Calu3 (cell line): ENCODE measurements around the gene SGSM1. TPM values are rescaled to one million over a fixed set of nuclear protein-coding genes. Genes with fewer than 3 reads are reported as not detected.

Source experiments
- BruUV-seq: library from RNA; stranded (reverse); fragments of 400-500 nt; replicated peaks from 2 replicates; lab custom pipeline; 2021; lab: Mats Ljungman, UMichigan
- CTCF ChIA-PET: fragments of 300-600 bp; sonication (Branson Sonifier 250); formaldehyde crosslinking; loops from one replicate; lab custom pipeline; 2022; ENCODE audit warnings: antibody characterized with exemption; lab: Charles Lee
- DNase-seq: peaks from one replicate; pipeline ENCODE4 v3.0.0; 2022
- H3K27ac Mint-ChIP-seq: one replicate; pipeline ENCODE4 v1.8.0; 2022; ENCODE audit warnings: mixed read lengths; ENCODE audit not compliant: unreplicated experiment
- H3K27me3 Mint-ChIP-seq: one replicate; pipeline ENCODE4 v1.8.0; 2022; ENCODE audit warnings: mixed read lengths; ENCODE audit not compliant: unreplicated experiment
- H3K36me3 Mint-ChIP-seq: one replicate; pipeline ENCODE4 v1.8.0; 2022; ENCODE audit warnings: mild to moderate bottlenecking, moderate library complexity, mixed read lengths; ENCODE audit not compliant: insufficient read depth, unreplicated experiment
- H3K4me1 Mint-ChIP-seq: one replicate; pipeline ENCODE4 v1.8.0; 2022; ENCODE audit warnings: mild to moderate bottlenecking, low read depth, mixed read lengths; ENCODE audit not compliant: unreplicated experiment
- H3K4me3 Mint-ChIP-seq: one replicate; pipeline ENCODE4 v1.8.0; 2022; ENCODE audit warnings: mild to moderate bottlenecking, low read depth, moderate library complexity, mixed read lengths; ENCODE audit not compliant: unreplicated experiment
- H3K9me3 Mint-ChIP-seq: one replicate; pipeline ENCODE4 v1.8.0; 2022; ENCODE audit warnings: low read depth, mixed read lengths; ENCODE audit not compliant: unreplicated experiment
- CTCF ChIP-seq: fragments of 200-600 bp; IDR thresholded peaks from one replicate; pipeline ENCODE4 v1.8.0; 2022; ENCODE audit warnings: antibody characterized with exemption; ENCODE audit not compliant: unreplicated experiment
- intact Hi-C: fragments of 100-400 bp; cut with micrococcal nuclease; formaldehyde crosslinking; loops from one replicate; pipeline ENCODE4 v1.10.0; 2022; ENCODE audit not compliant: unreplicated experiment
- total RNA-seq: library from RNA; stranded (reverse); gene quantifications from 2 replicates; pipeline ENCODE4 v1.2.3, GENCODE V29; 2022

The SGSM1 gene
- total RNA-seq, 1 experiment from 2014 or later = 0.07 TPM

GRCh38 chr22:24976442-24977218 is 170.6 kb downstream of the SGSM1 start:
- Mint-ChIP-seq H3K27me3 (no peaks in the 10 kb centered on the region), H3K36me3 (no peaks in the 10 kb centered on the region), H3K4me1 (peaks cover 8% of the 10 kb centered on the region), H3K9me3 (no peaks in the 10 kb centered on the region), H3K4me3 (no peak overlapping the region), H3K27ac (no peak overlapping the region)
- no TSS peak for BruUV-seq
- no peak for DNase-seq
- CTCF ChIA-PET = no interaction called here
- intact Hi-C loops = no loop called here
- no peak for TF ChIP-seq CTCF

Other genes starting within 250 kb of the SGSM1 start
- 14.4 and 14.5 TPM in 2 replicates for gene LRRC75B, start 213.1 kb upstream of the SGSM1 start, total RNA-seq
- gene GGT1, start 203.0 kb upstream of the SGSM1 start, total RNA-seq = 63.8 and 79.3 TPM in 2 replicates
- not detected in 2 replicates for gene PIWIL3, start 31.5 kb upstream of the SGSM1 start, total RNA-seq
- gene LHFPL7, start 140.5 kb downstream of the SGSM1 start, total RNA-seq = not detected in 2 replicates
- 63.1 and 67.4 TPM in 2 replicates for gene KIAA1671, start 146.5 kb downstream of the SGSM1 start, total RNA-seq